Heart left ventricle (tissue), 16 donors: ENCODE results near the gene GADD45GIP1. TPM values are rescaled to one million over a fixed set of nuclear protein-coding genes. Genes with fewer than 3 reads are reported as not detected.

Experiments
- ATAC-seq, 4 donors: fragments of 200-7000 bp; cut with Tn5 transposase; one replicate each; pipeline ENCODE4 v1.9.1; 2020 to 2022; ENCODE audit warnings: moderate library complexity in 4 of 4, mild to moderate bottlenecking in 3 of 4, moderate number of reproducible peaks in 1 of 4
- DNase-seq, 5 donors: peaks; one replicate each; pipeline ENCODE4 v3.0.0-alpha.2; 2020
- H3K27ac ChIP-seq, 12 donors: fragments of 200-600 bp; sonication (generic) in 4 of 12; one replicate each; pipeline versions ENCODE4 v1.5.0 to v1.8.0; 2016 to 2022; ENCODE audit warnings: mild to moderate bottlenecking in 2 of 12
- H3K27me3 ChIP-seq, 9 donors: fragments of 200-600 bp; sonication (generic) in 2 of 9; one replicate each; pipeline versions ENCODE4 v1.5.1 to v1.8.0; 2016 to 2022; ENCODE audit warnings: mild to moderate bottlenecking in 3 of 9
- H3K36me3 ChIP-seq, 9 donors: fragments of 200-600 bp; sonication (generic) in 2 of 9; one replicate each; pipeline versions ENCODE4 v1.5.0 to v1.8.0; 2018 to 2022; ENCODE audit warnings: mild to moderate bottlenecking in 2 of 9
- H3K4me1 ChIP-seq, 12 donors: fragments of 200-600 bp; sonication (generic) in 4 of 12; one replicate each; pipeline versions ENCODE4 v1.5.0 to v1.8.0; 2016 to 2022; ENCODE audit warnings: mild to moderate bottlenecking in 3 of 12
- H3K4me3 ChIP-seq, 12 donors: fragments of 200-600 bp; sonication (generic) in 4 of 12; one replicate each; pipeline versions ENCODE4 v1.5.0 to v1.8.0; 2017 to 2022; ENCODE audit warnings: mild to moderate bottlenecking in 9 of 12, moderate library complexity in 4 of 12
- H3K9me3 ChIP-seq, 12 donors: fragments of 200-600 bp; sonication (generic) in 4 of 12; one replicate each; pipeline versions ENCODE4 v1.5.0 to v1.8.0; 2016 to 2022; ENCODE audit warnings: mild to moderate bottlenecking in 1 of 12
- CTCF ChIP-seq, 12 donors: fragments of 200-600 bp; sonication (generic) in 4 of 12; IDR thresholded peaks; one replicate each; pipeline versions ENCODE4 v1.5.0 to v1.8.0; 2018 to 2022; ENCODE audit warnings: antibody characterized with exemption in 12 of 12, mild to moderate bottlenecking in 5 of 12
- POLR2A ChIP-seq, 2 donors: fragments of 450-650 bp; IDR thresholded peaks; one replicate each; pipeline ENCODE4 v1.6.1; 2017; ENCODE audit warnings: antibody characterized with exemption in 2 of 2, mild to moderate bottlenecking in 2 of 2, moderate library complexity in 2 of 2
- WGBS, 4 donors: extraction: QIAGEN DNeasy Blood & Tissue Kit in 2 of 4; methylation state at CpG; one replicate each; pipeline versions ENCODE4 v1.1.5 to v1.1.7; 2013 to 2018; 5-methylcytosine and 5-hydroxymethylcytosine counted together
- intact Hi-C, 10 donors: fragments of 100-400 bp; cut with DNase I; formaldehyde crosslinking; loops; one replicate each; pipeline versions ENCODE4 v1.11.1 to v1.14.2; 2022
- polyA plus RNA-seq, 2 donors: library from polyadenylated mRNA; stranded (reverse); fragments of 200-250 nt; gene quantifications; one replicate each; pipeline ENCODE4 v1.2.3, GENCODE V29; 2013
- total RNA-seq, 9 donors: library from RNA; depleted of rRNA in 2 of 9; stranded (reverse); fragments of >200 nt in 2 of 9; fragmentation: NEBNext Ultra II Directional in 3 of 9; extraction: Animal tissue kit (Norgen Biotek cat#: 25700) in 3 of 9; gene quantifications; one replicate each; pipeline versions ENCODE4 v1.1.0 to v1.2.4, GENCODE V29; 2016 to 2023
- donor health status: ischemic (EF 13 %, LVEDD 7.1; RV severe dilation, severe dysfunction).
- donor health status: healthy with polysubstance abuse.
- donor health status: DM: no; HTN: yes; CAD: no.
- donor health status: DM: no; HTN: no; CAD: no.
- donor health status: ischemic (EF 25% LVEDD 6.9; RV normal size, moderate dysfunction).
- donor health status: ischemic (EF 25% LVEDD 5.7; RV mildly dilated, moderate dysfunction).
- donor health status: healthy.
- donor health status: DM: yes; HTN: yes; CAD: no.
- donor health status: ischemic (EF 35%, LVEDD 5.7; RV mildly dilated, moderate dysfunction).
- donor health status: nonischemic (EF 11% LVEDD 7.7; RV severe dilation, severe dysfunction).
- donor health status: DM: yes; HTN: yes; CAD: no.
- donor health status: PGD.
- donor health status: ischemic (EF 29% LVEDD 5.4; RV normal size, mild dysfunction).
- donor health status: nonischemic (EF 23%, LVEDD 6.1; RV moderate dilation, normal function).

GADD45GIP1 gene
- total and polyA plus RNA-seq, 11 donors: 17.2 to 119 (median 30.4) TPM

- Histone ChIP-seq H3K27me3 (no peaks in the 10 kb centered on the region), H3K9me3 (no peaks in the 10 kb centered on the region), H3K27ac (peak overlapping the region in 7 of 12 donors; percentile 51 to 73 (median 63)), H3K4me1 (peaks cover 0 to 20% (median 5%) of the 10 kb centered on the region in 12 donors), H3K36me3 (no peaks in the 10 kb centered on the region), H3K4me3 (peak overlapping the region in 7 of 12 donors; percentile 47 to 66 (median 56))
- ATAC-seq (no peak), DNase-seq (no peak)
- WGBS, 4 donors: 49 to 56% (median 53%) methylated on average over 8 of the region's 8 CpGs
- TF ChIP-seq CTCF (IDR thresholded peaks at IDR 0.05): no peak
- no peak for TF ChIP-seq POLR2A (IDR thresholded peaks at IDR 0.05)
- intact Hi-C loops: loop anchor here in 5 of 10 donors (2.0 to 10.0 kb wide), 3 partner anchors 79 to 187 kb away; partner anchors contain the start of genes KLF1 (in 5 of the 5), DNASE2 (in 4 of the 5), IER2 (in 1 of the 5) and STX10 (in 1 of the 5)
Measured at GRCh38 chr19:12965812-12966135, 8.8 kb upstream of the GADD45GIP1 start.

- 1 to 2% (median 1%) methylated on average over 17 to 34 of the region's 34 CpGs for WGBS, 4 donors
- Histone ChIP-seq H3K27ac (peak overlapping the region in 10 of 12 donors; percentile 6 to 73 (median 55)), H3K4me3 (peak overlapping the region in 11 of 12 donors; percentile 30 to 66 (median 56)), H3K4me1 (peaks cover 0 to 14% (median 5%) of the 10 kb centered on the region in 12 donors), H3K36me3 (no peaks in the 10 kb centered on the region), H3K27me3 (no peaks in the 10 kb centered on the region), H3K9me3 (no peaks in the 10 kb centered on the region)
- peak; percentile 76 to 96 (median 89) for TF ChIP-seq CTCF (IDR thresholded peaks at IDR 0.05)
- TF ChIP-seq POLR2A (IDR thresholded peaks at IDR 0.05): peak in 1 of 2 donors; percentile 41
- DNase-seq: peak; percentile 75 to 91 (median 84)
- peak; percentile 68 to 91 (median 88) for ATAC-seq
- intact Hi-C loops: loop anchor here in 5 of 10 donors (2.0 to 10.0 kb wide), 3 partner anchors 78 to 187 kb away; partner anchors contain the start of genes KLF1 (in 5 of the 5), DNASE2 (in 4 of the 5), IER2 (in 1 of the 5) and STX10 (in 1 of the 5)
Measured at GRCh38 chr19:12965017-12965811, 8.2 kb upstream of the GADD45GIP1 start.

GRCh38 chr19:12959481-12959880, 2.5 kb upstream of the GADD45GIP1 start:
- intact Hi-C loops: loop anchor here in 1 of 10 donors (10.0 kb wide), 1 partner anchor 65 kb away; the partner anchor contains the start of gene GCDH
- H3K4me1 ChIP-seq: peaks cover 0 to 26% (median 19%) of the 10 kb centered on the region in 12 donors

More at GRCh38 chr19:12959481-12959880, 2.5 kb upstream of the GADD45GIP1 start:
- Histone ChIP-seq H3K36me3 (peaks cover 0 to 9% (median 2%) of the 10 kb centered on the region in 9 donors), H3K9me3 (no peaks in the 10 kb centered on the region), H3K27ac (no peak overlapping the region), H3K4me3 (no peak overlapping the region), H3K27me3 (no peaks in the 10 kb centered on the region)
- 74 to 78% (median 76%) methylated on average over 6 of the region's 6 CpGs for WGBS, 4 donors
- TF ChIP-seq POLR2A (IDR thresholded peaks at IDR 0.05) (no peak), CTCF (IDR thresholded peaks at IDR 0.05) (no peak)
- no peak for DNase-seq
- no peak for ATAC-seq
